Effector memory CD8-positive, alpha-beta T cell (primary cell): Measurements from ENCODE around the gene JHY.

Experiments
- ATAC-seq: fragments of 150-1000 bp; cut with Tn5 transposase; replicated peaks from 2 replicates; pipeline ENCODE4 v1.10.0; 2021; ENCODE audit warnings: mild to moderate bottlenecking, moderate library complexity
- DNase-seq, 3 experiments: peaks; one replicate each; pipeline ENCODE4 v3.0.0; 2021
- H3K27ac Mint-ChIP-seq, 2 donors: one replicate each; pipeline ENCODE4 v1.8.0; 2022; ENCODE audit warnings: mild to moderate bottlenecking in 2 of 2, mixed read lengths in 2 of 2, moderate library complexity in 2 of 2
- H3K27me3 Mint-ChIP-seq, 2 donors: one replicate each; pipeline ENCODE4 v1.8.0; 2022; ENCODE audit warnings: mixed read lengths in 2 of 2
- H3K36me3 Mint-ChIP-seq: one replicate; pipeline ENCODE4 v1.8.0; 2022; ENCODE audit warnings: mild to moderate bottlenecking, moderate library complexity, mixed read lengths; ENCODE audit not compliant: insufficient read depth
- H3K4me1 Mint-ChIP-seq, 2 donors: one replicate each; pipeline ENCODE4 v1.8.0; 2022; ENCODE audit warnings: low read depth in 2 of 2, mixed read lengths in 2 of 2
- H3K4me3 Mint-ChIP-seq, 2 donors: one replicate each; pipeline ENCODE4 v1.8.0; 2022; ENCODE audit warnings: mild to moderate bottlenecking in 2 of 2, mixed read lengths in 2 of 2, moderate library complexity in 2 of 2
- H3K9me3 Mint-ChIP-seq, 2 donors: one replicate each; pipeline ENCODE4 v1.8.0; 2022; ENCODE audit warnings: mixed read lengths in 2 of 2
- total RNA-seq, 9 experiments: gene quantifications; one replicate each; lab custom pipeline; 2026; lab: John Stamatoyannopoulos, UW

Gene JHY
- 3.4 to 26.2 (median 7.1) reads per million in 9 experiments for total RNA-seq

GRCh38 chr11:122882189-122882856 lies at the start of gene JHY:
JHY (plus strand) TSS chr11:122882759; CDS start chr11:122885850, 3,091 bp downstream.
- Mint-ChIP-seq H3K4me3 (peak within 1 kb of the TSS; percentile 94), H3K27me3 (no peaks in the 10 kb centered on the region), H3K9me3 (no peaks in the 10 kb centered on the region), H3K4me1 (peaks cover 43 to 50% of the 10 kb centered on the region in 2 donors), H3K27ac (peak within 1 kb of the TSS; percentile 96 to 97), H3K36me3 (peaks cover 12% of the 10 kb centered on the region)
- ATAC-seq (no peak), DNase-seq (no peak)

- no peaks in the 10 kb centered on the region for H3K27me3 Mint-ChIP-seq
- DNase-seq (no peak), ATAC-seq (no peak)
- no peak overlapping the region for H3K4me3 Mint-ChIP-seq
- peaks cover 11% of the 10 kb centered on the region for H3K36me3 Mint-ChIP-seq
- H3K9me3 Mint-ChIP-seq, result no peaks in the 10 kb centered on the region
- H3K4me1 Mint-ChIP-seq, result peaks cover 28 to 48% of the 10 kb centered on the region in 2 donors
- H3K27ac Mint-ChIP-seq, result peak overlapping the region in 1 of 2 donors; percentile 90
Measured at GRCh38 chr11:122833846-122834464, 48.6 kb upstream of the JHY start.

DNA sequence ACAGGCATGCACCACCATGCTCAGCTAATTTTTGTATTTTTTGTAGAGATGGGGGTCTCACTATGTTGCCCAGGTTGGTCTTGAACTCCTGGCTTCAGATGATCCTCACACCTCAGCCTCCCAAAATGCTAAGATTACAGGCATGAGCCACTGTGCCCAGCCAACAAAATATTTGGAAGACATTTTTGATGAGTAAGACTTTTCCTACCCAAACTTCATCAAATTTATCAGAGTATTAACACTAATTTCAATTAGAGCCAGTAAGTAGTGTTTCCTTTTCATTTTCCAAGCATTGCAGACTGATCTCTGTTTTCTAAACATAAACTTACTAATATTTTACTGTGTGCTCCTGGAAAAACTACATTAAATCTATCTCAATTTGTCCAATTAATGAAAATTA lies 45.6 kb upstream of the JHY start:
- H3K27me3 Mint-ChIP-seq, result no peaks in the 10 kb centered on the region
- peak overlapping the region in 1 of 2 donors; percentile 95 for H3K4me3 Mint-ChIP-seq
- no peaks in the 10 kb centered on the region for H3K9me3 Mint-ChIP-seq
- H3K4me1 Mint-ChIP-seq, result peaks cover 35 to 61% of the 10 kb centered on the region in 2 donors
- ATAC-seq, result no peak
- peak overlapping the region in 1 of 2 donors; percentile 94 for H3K27ac Mint-ChIP-seq
- H3K36me3 Mint-ChIP-seq, result peaks cover 16% of the 10 kb centered on the region
- no peak for DNase-seq

- no peaks in the 10 kb centered on the region for H3K9me3 Mint-ChIP-seq
- ATAC-seq (no peak), DNase-seq (no peak)
- H3K27ac Mint-ChIP-seq, result peak overlapping the region; percentile 75 to 94
- H3K4me3 Mint-ChIP-seq, result peak overlapping the region; percentile 88 to 95
- H3K27me3 Mint-ChIP-seq, result no peaks in the 10 kb centered on the region
- H3K36me3 Mint-ChIP-seq, result peaks cover 20% of the 10 kb centered on the region
- H3K4me1 Mint-ChIP-seq, result peaks cover 40 to 61% of the 10 kb centered on the region in 2 donors
Measured at GRCh38 chr11:122837528-122838346, 44.8 kb upstream of the JHY start.

DNA sequence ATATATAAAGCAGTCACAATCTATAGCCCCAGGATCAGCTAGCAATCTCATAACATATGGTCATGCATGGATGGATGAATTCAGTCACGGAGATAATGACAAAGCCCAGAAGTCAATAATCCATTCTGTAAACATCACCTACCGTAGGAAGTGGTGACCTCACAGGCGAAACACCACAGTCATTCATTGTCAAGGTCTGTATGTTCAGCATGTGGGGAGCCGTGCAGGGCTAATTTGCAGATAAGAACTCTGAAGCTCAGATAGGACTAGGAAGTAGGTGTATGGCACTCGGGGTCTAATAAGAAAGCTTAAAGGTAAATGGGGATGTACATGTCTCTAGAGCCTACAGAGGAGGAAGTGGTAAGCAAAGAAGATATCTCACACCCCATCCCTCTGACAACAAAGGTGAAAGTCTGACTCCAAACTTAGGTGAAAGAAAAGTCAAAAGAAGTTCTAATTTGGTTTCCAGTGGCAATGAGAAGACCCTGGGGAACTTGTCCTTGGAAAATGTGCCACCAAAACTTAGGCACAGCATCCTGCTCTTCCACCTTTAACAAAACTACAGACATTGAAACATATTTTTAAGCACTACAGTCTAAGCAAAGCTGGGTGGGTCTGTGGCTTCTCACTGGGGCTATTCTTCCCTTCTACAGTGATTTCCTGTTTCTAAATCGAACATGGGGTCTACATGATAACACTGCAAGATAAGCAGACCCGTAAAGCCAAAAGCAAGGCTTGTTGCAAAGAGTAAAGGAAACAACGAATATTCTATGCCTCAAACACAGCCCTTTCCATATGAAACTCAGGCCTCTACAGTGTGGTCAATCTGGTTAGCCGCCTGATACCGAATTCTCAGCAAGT lies 39.0 kb upstream of the JHY start:
- Mint-ChIP-seq H3K27me3 (no peaks in the 10 kb centered on the region), H3K4me1 (peaks cover 64 to 77% of the 10 kb centered on the region in 2 donors), H3K27ac (peak overlapping the region; percentile 93 to 98), H3K4me3 (peak overlapping the region; percentile 62 to 67), H3K9me3 (no peaks in the 10 kb centered on the region), H3K36me3 (peaks cover 21% of the 10 kb centered on the region)
- peak; percentile 90 for ATAC-seq
- peak; percentile 64 to 73 (median 67) for DNase-seq

- H3K27ac Mint-ChIP-seq, result peak overlapping the region; percentile 59 to 98
- no peak for ATAC-seq
Measured at GRCh38 chr11:122847466-122847865, 35.1 kb upstream of the JHY start.

DNA sequence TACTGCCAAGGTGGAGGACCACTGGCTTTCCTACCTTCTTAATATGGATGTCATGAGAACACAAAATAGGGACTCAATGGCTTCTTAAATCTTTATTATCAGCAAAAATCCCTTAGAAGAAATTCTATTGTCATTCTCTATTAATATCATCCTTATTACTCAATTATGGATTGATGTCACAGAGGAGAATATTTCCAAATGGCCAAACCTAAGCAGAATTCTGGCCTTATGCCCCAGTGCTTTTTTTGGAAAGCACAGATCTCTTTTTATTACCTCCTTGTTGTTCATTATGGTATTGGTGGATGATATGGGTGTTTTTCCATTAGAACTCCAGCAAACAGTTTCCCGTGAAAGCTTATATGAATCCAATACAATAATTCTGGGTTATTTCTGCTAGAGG lies 34.4 kb upstream of the JHY start:
- peak overlapping the region; percentile 81 to 98 for H3K27ac Mint-ChIP-seq
- no peaks in the 10 kb centered on the region for H3K27me3 Mint-ChIP-seq
- ATAC-seq, result no peak
- H3K9me3 Mint-ChIP-seq, result no peaks in the 10 kb centered on the region
- peak overlapping the region in 1 of 2 donors; percentile 62 for H3K4me3 Mint-ChIP-seq
- peaks cover 75 to 92% of the 10 kb centered on the region in 2 donors for H3K4me1 Mint-ChIP-seq
- peaks cover 25% of the 10 kb centered on the region for H3K36me3 Mint-ChIP-seq
- DNase-seq, result no peak

More at GRCh38 chr11:122847466-122847865, 35.1 kb upstream of the JHY start:
- peaks cover 79 to 94% of the 10 kb centered on the region in 2 donors for H3K4me1 Mint-ChIP-seq
- no peak for DNase-seq
- H3K4me3 Mint-ChIP-seq, result peak overlapping the region; percentile 34 to 62
- H3K27me3 Mint-ChIP-seq, result no peaks in the 10 kb centered on the region
- peaks cover 24% of the 10 kb centered on the region for H3K36me3 Mint-ChIP-seq
- H3K9me3 Mint-ChIP-seq, result no peaks in the 10 kb centered on the region

DNA sequence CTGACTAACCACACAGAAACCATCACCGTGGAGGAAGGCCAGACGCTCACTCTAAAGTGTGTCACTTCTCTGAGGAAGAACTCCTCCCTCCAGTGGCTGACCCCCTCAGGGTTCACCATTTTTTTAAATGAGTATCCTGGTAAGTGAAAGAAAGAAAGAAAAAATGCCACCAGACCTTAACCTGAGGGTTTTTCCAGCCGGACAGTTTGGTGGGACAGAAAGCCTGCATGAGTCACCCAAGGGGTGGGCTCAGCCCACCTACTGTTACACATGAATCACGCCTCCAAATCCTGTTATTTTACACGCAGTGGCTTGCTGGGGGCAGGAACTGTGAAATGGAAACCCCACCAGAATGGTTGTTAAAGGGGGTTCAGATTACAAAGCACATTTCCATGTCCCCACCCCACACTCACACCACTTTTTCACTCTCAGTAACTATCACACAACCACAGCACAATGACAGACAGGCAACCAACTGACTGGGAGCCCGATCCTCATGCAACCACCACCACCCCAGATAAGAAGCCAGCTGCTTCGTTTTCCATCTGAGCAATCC lies 32.4 kb upstream of the JHY start:
- H3K9me3 Mint-ChIP-seq, result no peaks in the 10 kb centered on the region
- ATAC-seq, result peak; percentile 69

GRCh38 chr11:122851366-122851966 lies 31.1 kb upstream of the JHY start:
- ATAC-seq (peak; percentile 66), DNase-seq (peak in 1 of 3 experiments; percentile 12)
- H3K27me3 Mint-ChIP-seq, result no peaks in the 10 kb centered on the region
- no peaks in the 10 kb centered on the region for H3K9me3 Mint-ChIP-seq
- peak overlapping the region; percentile 62 to 69 for H3K4me3 Mint-ChIP-seq
- H3K36me3 Mint-ChIP-seq, result peaks cover 47% of the 10 kb centered on the region
- peaks cover 52 to 68% of the 10 kb centered on the region in 2 donors for H3K4me1 Mint-ChIP-seq
- peak overlapping the region; percentile 81 to 98 for H3K27ac Mint-ChIP-seq

More for the DNA sequence above, 32.4 kb upstream of the JHY start:
- Mint-ChIP-seq H3K36me3 (peaks cover 40% of the 10 kb centered on the region), H3K27me3 (no peaks in the 10 kb centered on the region), H3K4me3 (peak overlapping the region; percentile 61 to 62), H3K27ac (peak overlapping the region; percentile 81 to 98), H3K4me1 (peaks cover 58 to 72% of the 10 kb centered on the region in 2 donors)
- peak; percentile 22 to 44 (median 33) for DNase-seq

DNA sequence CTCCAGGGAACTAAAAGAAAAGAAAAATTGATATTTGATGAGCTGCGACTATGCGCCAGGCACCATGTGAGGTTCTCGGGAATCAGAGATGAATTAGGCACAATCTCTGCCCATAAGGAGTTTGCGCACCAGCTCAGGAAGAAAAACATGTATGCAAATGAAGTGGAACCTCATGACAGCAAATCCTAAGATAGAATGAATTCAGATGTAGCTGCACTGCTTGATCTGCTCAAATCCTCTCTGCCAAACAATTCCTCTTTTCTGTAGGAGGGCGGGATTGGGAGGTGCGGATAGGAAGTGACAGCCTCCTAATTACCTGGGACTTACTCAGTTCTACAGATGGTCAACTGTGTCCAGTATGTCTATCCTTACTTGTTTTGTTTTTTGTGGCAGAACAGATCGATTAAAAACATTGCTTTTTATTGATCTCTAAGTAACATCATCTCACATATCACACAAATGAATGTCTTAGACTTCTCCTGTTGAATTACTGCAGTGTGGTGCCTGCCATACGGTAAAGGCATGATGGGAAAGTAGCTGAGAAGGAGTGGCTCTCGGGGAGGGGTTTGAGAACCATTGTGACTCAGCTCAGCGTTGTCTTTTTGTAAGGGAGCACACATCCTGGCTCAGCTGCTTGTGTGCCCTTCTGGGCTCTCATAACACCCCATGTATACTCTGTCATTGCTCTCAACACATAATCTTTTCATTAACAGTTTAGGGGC lies 30.3 kb upstream of the JHY start:
- H3K9me3 Mint-ChIP-seq, result no peaks in the 10 kb centered on the region
- H3K27ac Mint-ChIP-seq, result peak overlapping the region; percentile 81 to 98
- H3K4me3 Mint-ChIP-seq, result peak overlapping the region; percentile 62 to 69
- ATAC-seq (peak; percentile 6), DNase-seq (no peak)
- peaks cover 51 to 68% of the 10 kb centered on the region in 2 donors for H3K4me1 Mint-ChIP-seq
- no peaks in the 10 kb centered on the region for H3K27me3 Mint-ChIP-seq
- H3K36me3 Mint-ChIP-seq, result peaks cover 52% of the 10 kb centered on the region

- DNase-seq, result no peak
- ATAC-seq, result no peak
- Mint-ChIP-seq H3K27me3 (no peaks in the 10 kb centered on the region), H3K36me3 (peaks cover 56% of the 10 kb centered on the region), H3K27ac (peak overlapping the region; percentile 81 to 98), H3K4me3 (peak overlapping the region; percentile 62 to 69), H3K9me3 (no peaks in the 10 kb centered on the region), H3K4me1 (peaks cover 47 to 67% of the 10 kb centered on the region in 2 donors)
Measured at GRCh38 chr11:122852796-122853160, 29.8 kb upstream of the JHY start.
